Kidney glomerular epithelial cell (primary cell): ENCODE results near the gene HYAL1.
"Not testable (repeated sequence)": the region's sequence is repeated elsewhere in the genome, so short reads cannot be mapped to it uniquely, and the experiment has no call there.

Source experiments
- DNase-seq: peaks from one replicate; lab custom pipeline; 2025; lab: John Stamatoyannopoulos, UW

Gene HYAL1

GRCh38 chr3:50272911-50273688 lies 30.3 kb downstream of the HYAL1 start:
- peak; percentile 85 for DNase-seq

GRCh38 chr3:50272538-50272910 lies 30.9 kb downstream of the HYAL1 start:
- DNase-seq, result not testable (repeated sequence)

GRCh38 chr3:50271314-50271936 lies 31.9 kb downstream of the HYAL1 start:
- DNase-seq, result no peak

GRCh38 chr3:50270422-50271224 lies 32.8 kb downstream of the HYAL1 start:
- no peak for DNase-seq

GRCh38 chr3:50269977-50270413 lies 33.4 kb downstream of the HYAL1 start:
- peak; percentile 54 for DNase-seq

- no peak for DNase-seq
Observed at GRCh38 chr3:50269460-50269859, 33.9 kb downstream of the HYAL1 start.

- DNase-seq, result peak; percentile 72
Observed at GRCh38 chr3:50268703-50269451, 34.5 kb downstream of the HYAL1 start, which contains the start of gene SEMA3B. Gene SEMA3B, plus strand, starts transcription at chr3:50269147. Its CDS starts 94 bp downstream, at chr3:50269241.

GRCh38 chr3:50268276-50268675 lies 35.1 kb downstream of the HYAL1 start:
- no peak for DNase-seq

- DNase-seq, result no peak
Observed at GRCh38 chr3:50267280-50267913, 36.0 kb downstream of the HYAL1 start.

GRCh38 chr3:50266836-50267235 lies 36.5 kb downstream of the HYAL1 start:
- no peak for DNase-seq

- DNase-seq, result no peak
Observed at GRCh38 chr3:50266017-50266416, 37.4 kb downstream of the HYAL1 start.

GRCh38 chr3:50265571-50265970 lies 37.8 kb downstream of the HYAL1 start:
- DNase-seq, result no peak

GRCh38 chr3:50264964-50265485 lies 38.3 kb downstream of the HYAL1 start:
- DNase-seq, result no peak

GRCh38 chr3:50264383-50264963 lies 38.9 kb downstream of the HYAL1 start:
- DNase-seq, result peak; percentile 93

- DNase-seq, result no peak
Observed at GRCh38 chr3:50263478-50264382, 39.6 kb downstream of the HYAL1 start.

GRCh38 chr3:50262778-50263177 lies 40.6 kb downstream of the HYAL1 start:
- no peak for DNase-seq

GRCh38 chr3:50262200-50262599 lies 41.2 kb downstream of the HYAL1 start:
- not testable (repeated sequence) for DNase-seq

- DNase-seq, result no peak
Observed at GRCh38 chr3:50261505-50261904, 41.9 kb downstream of the HYAL1 start.

- DNase-seq, result no peak
Observed at GRCh38 chr3:50260942-50261441, 42.4 kb downstream of the HYAL1 start.
